Osteoblast (primary cell): ENCODE results near the gene SLC2A11. TPM values are rescaled to one million over a fixed set of nuclear protein-coding genes. Genes with fewer than 3 reads are reported as not detected.

Experiments
- DNase-seq: peaks from one replicate; pipeline ENCODE4 v3.0.0; 2011; ENCODE audit warnings: low spot score, mixed read lengths; ENCODE audit not compliant: insufficient read length; ENCODE audit errors: missing footprints
- H2AFZ ChIP-seq: 2 replicates; pipeline ENCODE4 v1.6.0; 2011; ENCODE audit warnings: mild to moderate bottlenecking, low read length
- H3K27ac ChIP-seq: 2 replicates; pipeline ENCODE4 v1.5.1; 2011; ENCODE audit warnings: mild to moderate bottlenecking, low read depth, low read length, moderate library complexity
- H3K27me3 ChIP-seq: 2 replicates; pipeline ENCODE4 v1.6.0; 2012; ENCODE audit warnings: mild to moderate bottlenecking, control low read depth, inconsistent platforms, low read length, moderate library complexity; ENCODE audit not compliant: insufficient read depth
- H3K36me3 ChIP-seq: 2 replicates; pipeline ENCODE4 v1.5.1; 2011; ENCODE audit warnings: mild to moderate bottlenecking, low read length, control low read depth, moderate library complexity; ENCODE audit not compliant: insufficient read depth
- H3K4me1 ChIP-seq: 2 replicates; pipeline ENCODE4 v1.5.1; 2011; ENCODE audit warnings: mild to moderate bottlenecking, low read length, control low read depth, moderate library complexity; ENCODE audit not compliant: insufficient read depth
- H3K4me2 ChIP-seq: 2 replicates; pipeline ENCODE4 v1.6.0; 2011; ENCODE audit warnings: mild to moderate bottlenecking, low read length; ENCODE audit not compliant: insufficient read depth
- H3K4me3 ChIP-seq: fragments of 200-600 bp; sonication (generic); 3 replicates; pipeline ENCODE4 v1.5.1; 2012; ENCODE audit warnings: mild to moderate bottlenecking, low read length, inconsistent platforms; ENCODE audit not compliant: insufficient read depth
- H3K79me2 ChIP-seq: 2 replicates; pipeline ENCODE4 v1.6.0; 2012; ENCODE audit warnings: mild to moderate bottlenecking, low read length, control low read depth, inconsistent platforms; ENCODE audit not compliant: insufficient read depth
- H3K9me3 ChIP-seq: 2 replicates; pipeline ENCODE4 v1.5.1; 2011; ENCODE audit warnings: low read depth, low read length, control low read depth
- H4K20me1 ChIP-seq: 2 replicates; pipeline ENCODE4 v1.6.0; 2012; ENCODE audit warnings: mild to moderate bottlenecking, low read length, control low read depth; ENCODE audit not compliant: insufficient read depth
- total RNA-seq: library from RNA; depleted of rRNA; stranded (reverse); fragments of >200 nt; gene quantifications from 2 replicates; pipeline ENCODE4 v1.2.3, GENCODE V29; 2012
- TF ChIP-seq, protein P1 (sequence below): IDR thresholded peaks from 2 replicates; pipeline ENCODE4 v1.5.1; 2011; ENCODE audit warnings: mild to moderate bottlenecking, low read depth, low read length, moderate library complexity; ENCODE audit errors: extremely low read depth

SLC2A11 gene
- total RNA-seq, 1 donor: 14.1 TPM

DNA sequence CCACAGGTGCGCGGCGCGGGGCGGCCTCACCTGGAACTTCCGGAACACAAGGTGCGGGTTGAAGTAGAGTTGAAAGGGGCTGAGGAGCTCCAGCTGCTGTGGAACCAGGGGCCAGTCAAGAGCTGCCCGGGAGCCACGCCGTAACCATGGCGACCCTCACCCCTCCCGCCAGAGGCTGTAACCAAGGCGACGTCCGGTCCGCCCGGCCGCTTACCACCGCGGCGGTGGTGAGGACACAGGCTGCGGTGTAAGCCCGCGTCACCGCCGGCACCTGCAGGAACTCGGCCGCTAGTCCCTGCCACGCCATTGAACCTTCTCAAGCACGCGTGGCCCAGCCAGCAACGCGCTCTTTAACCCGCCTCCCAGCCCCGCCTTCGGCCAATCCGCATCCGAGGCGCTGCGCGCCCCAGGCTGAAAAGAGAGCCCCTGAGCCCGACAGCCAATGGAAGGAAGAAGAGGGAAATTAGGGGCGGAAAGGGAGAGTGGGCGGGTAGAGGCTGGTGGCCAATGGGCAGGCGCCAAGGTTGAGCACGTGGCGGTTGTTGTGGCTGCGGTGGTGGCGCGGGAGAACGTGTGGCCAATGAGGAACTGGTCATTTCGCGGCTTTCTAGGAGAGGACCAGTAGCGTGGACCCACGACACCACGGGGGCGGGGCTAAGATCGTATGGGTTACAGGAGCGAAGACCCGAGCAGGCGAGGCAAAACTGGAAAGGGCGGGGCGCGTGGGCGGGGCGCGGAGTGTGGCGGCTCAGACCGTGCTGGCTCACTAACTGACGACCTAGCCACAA, 18.8 kb upstream of the SLC2A11 start, which contains the start of gene DERL3:
Gene DERL3, minus strand, starts transcription at position 326 of the 788 bp plus-strand sequence. Its CDS starts 19 bp downstream, at position 307.
- no peaks in the 10 kb centered on the region for H3K27me3 ChIP-seq
- H3K4me2 ChIP-seq: peak within 1 kb of the TSS; percentile 76
- no peaks in the 10 kb centered on the region for H3K79me2 ChIP-seq
- H3K4me3 ChIP-seq: peak within 1 kb of the TSS; percentile 53
- DNase-seq: peak; percentile 98
- peak within 1 kb of the TSS; percentile 56 for H2AFZ ChIP-seq
- no peaks in the 10 kb centered on the region for H4K20me1 ChIP-seq
- peaks cover 4% of the 10 kb centered on the region for H3K4me1 ChIP-seq
- TF ChIP-seq, protein P1, sequence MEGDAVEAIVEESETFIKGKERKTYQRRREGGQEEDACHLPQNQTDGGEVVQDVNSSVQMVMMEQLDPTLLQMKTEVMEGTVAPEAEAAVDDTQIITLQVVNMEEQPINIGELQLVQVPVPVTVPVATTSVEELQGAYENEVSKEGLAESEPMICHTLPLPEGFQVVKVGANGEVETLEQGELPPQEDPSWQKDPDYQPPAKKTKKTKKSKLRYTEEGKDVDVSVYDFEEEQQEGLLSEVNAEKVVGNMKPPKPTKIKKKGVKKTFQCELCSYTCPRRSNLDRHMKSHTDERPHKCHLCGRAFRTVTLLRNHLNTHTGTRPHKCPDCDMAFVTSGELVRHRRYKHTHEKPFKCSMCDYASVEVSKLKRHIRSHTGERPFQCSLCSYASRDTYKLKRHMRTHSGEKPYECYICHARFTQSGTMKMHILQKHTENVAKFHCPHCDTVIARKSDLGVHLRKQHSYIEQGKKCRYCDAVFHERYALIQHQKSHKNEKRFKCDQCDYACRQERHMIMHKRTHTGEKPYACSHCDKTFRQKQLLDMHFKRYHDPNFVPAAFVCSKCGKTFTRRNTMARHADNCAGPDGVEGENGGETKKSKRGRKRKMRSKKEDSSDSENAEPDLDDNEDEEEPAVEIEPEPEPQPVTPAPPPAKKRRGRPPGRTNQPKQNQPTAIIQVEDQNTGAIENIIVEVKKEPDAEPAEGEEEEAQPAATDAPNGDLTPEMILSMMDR: no peak
- H3K27ac ChIP-seq: no peak within 1 kb of the TSS
- H3K36me3 ChIP-seq: peaks cover 17% of the 10 kb centered on the region
- H3K9me3 ChIP-seq: no peaks in the 10 kb centered on the region

DNA sequence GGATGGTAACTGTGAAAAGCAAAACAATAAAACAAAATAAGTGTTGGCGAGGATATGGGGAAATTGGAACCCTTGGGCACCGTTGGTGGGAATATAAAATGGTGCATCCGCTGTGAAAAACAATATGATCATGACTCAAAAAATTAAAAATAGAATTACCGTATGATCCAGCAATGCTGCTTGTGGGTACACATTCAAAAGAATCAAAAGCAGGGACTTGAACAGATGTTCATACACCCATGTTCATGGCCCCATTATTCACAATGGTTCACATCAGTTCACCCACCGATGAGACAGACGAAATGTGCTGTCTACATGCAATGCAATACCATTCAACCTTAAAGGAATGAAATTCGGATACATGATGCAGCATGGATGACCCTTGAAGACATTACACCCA, 17.6 kb upstream of the SLC2A11 start:
- TF ChIP-seq, protein P1: no peak
- Histone ChIP-seq H3K36me3 (peaks cover 13% of the 10 kb centered on the region), H3K4me1 (peaks cover 4% of the 10 kb centered on the region), H3K27ac (no peak overlapping the region), H3K4me2 (no peak overlapping the region), H4K20me1 (no peaks in the 10 kb centered on the region), H3K4me3 (no peak overlapping the region), H3K9me3 (no peaks in the 10 kb centered on the region), H3K79me2 (no peaks in the 10 kb centered on the region), H3K27me3 (no peaks in the 10 kb centered on the region), H2AFZ (no peak overlapping the region)
- DNase-seq: no peak

DNA sequence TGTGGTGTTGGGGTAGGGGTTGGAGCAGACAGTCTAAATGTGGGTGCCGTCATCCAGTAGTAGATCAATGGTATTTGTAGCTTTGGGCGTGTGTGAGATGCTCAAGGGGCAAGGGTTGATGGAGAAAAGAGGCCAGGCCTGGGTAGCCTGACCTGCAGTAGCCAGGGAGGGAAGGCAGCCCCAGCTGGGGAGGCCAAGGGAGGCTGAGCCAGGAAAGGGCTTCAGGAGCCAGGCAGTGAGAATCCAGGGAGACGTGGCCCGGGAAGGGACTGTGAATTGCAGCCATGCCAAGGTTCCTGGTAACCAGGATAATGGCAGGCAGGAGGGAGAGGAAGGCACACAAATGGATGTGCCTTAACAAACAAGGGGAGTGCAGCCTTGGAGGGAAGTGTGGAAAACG, 16.4 kb upstream of the SLC2A11 start:
- Histone ChIP-seq H3K36me3 (peaks cover under 1% of the 10 kb centered on the region), H3K4me1 (peaks cover 4% of the 10 kb centered on the region), H3K4me3 (no peak overlapping the region), H3K4me2 (no peak overlapping the region), H3K9me3 (no peaks in the 10 kb centered on the region), H4K20me1 (no peaks in the 10 kb centered on the region), H3K27me3 (no peaks in the 10 kb centered on the region), H2AFZ (no peak overlapping the region), H3K79me2 (no peaks in the 10 kb centered on the region), H3K27ac (no peak overlapping the region)
- DNase-seq: no peak
- TF ChIP-seq, protein P1: no peak

DNA sequence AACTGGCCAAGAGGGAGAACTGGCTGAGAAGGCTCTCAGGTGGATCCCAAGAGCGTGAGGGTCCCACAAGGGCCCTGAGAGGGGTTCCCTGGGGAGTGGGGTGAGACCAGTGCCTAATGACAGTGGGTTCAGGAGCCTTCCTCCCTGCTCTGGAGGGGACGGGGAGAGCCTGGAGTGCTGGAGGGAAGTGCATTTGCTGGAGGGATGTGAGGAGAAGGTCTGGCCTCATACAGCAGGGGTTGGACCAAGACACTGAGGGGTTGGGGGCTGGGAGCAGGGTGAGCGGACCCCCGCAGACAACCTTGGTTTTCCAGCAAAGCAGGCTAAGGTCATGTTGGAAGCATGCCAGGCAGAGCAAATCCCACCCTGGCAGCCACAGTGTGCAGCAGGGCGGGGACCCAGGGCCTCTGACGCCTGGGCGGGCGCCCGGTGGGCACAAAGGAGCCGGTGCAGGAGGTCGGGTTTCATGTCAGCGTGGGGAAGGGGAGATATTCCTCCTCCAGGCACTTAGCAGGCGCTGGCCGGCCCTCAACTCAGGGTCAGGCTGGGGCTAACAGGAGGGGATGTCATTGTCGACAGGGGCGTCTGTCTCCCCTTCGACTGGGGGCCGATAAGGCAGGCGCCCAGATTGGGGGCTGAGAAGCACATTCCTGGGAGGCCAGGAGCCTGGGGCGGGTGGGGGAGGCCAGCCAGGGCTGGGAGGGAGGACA, 15.8 kb upstream of the SLC2A11 start:
- Histone ChIP-seq H3K36me3 (no peaks in the 10 kb centered on the region), H3K79me2 (no peaks in the 10 kb centered on the region)
- TF ChIP-seq, protein P1: no peak

More for the DNA sequence above, 15.8 kb upstream of the SLC2A11 start:
- Histone ChIP-seq H3K9me3 (no peaks in the 10 kb centered on the region), H3K27ac (no peak overlapping the region), H3K4me2 (no peak overlapping the region), H3K27me3 (no peaks in the 10 kb centered on the region), H4K20me1 (no peaks in the 10 kb centered on the region), H3K4me3 (no peak overlapping the region), H2AFZ (no peak overlapping the region), H3K4me1 (peaks cover 8% of the 10 kb centered on the region)
- peak; percentile 85 for DNase-seq
